ENCODE results near the gene UQCC3. TPM values are rescaled to one million over a fixed set of nuclear protein-coding genes. Genes with fewer than 3 reads are reported as not detected.
"Not testable (repeated sequence)": the region's sequence is repeated elsewhere in the genome, so short reads cannot be mapped to it uniquely, and the experiment has no call there.

The UQCC3 gene
- total RNA-seq, 2 donors from 2014 or later: 0.87 to 4.7 TPM

DNA sequence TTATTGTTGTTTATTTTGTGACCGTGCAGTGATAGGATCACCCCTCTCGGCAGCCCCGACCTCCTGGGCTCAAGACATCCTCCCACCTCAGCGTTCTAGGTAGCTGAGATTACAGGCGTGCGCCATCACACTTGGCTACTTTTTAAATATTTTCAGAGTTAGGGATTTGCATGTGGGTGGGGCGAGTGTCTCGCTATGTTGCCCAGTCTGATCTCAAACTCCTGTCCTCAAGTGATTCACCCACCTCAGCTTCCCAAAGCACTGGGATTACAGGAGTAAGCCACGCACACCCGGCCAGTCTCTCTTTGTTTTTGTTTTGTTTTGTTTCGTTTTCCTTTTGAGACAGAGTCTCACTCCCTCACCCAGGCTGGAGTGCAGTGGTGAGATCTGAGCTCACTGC is 17.2 kb upstream of the UQCC3 start:
- ATAC-seq (no peak), DNase-seq (ENCODE audit: low spot score in 2 of 2) (no peak)
- H3K9me3 Mint-ChIP-seq: no peaks in the 10 kb centered on the region
- H3K36me3 Mint-ChIP-seq: peaks cover 8 to 12% of the 10 kb centered on the region in 2 donors
- H3K27ac Mint-ChIP-seq: peak overlapping the region; percentile 80 to 96

DNA sequence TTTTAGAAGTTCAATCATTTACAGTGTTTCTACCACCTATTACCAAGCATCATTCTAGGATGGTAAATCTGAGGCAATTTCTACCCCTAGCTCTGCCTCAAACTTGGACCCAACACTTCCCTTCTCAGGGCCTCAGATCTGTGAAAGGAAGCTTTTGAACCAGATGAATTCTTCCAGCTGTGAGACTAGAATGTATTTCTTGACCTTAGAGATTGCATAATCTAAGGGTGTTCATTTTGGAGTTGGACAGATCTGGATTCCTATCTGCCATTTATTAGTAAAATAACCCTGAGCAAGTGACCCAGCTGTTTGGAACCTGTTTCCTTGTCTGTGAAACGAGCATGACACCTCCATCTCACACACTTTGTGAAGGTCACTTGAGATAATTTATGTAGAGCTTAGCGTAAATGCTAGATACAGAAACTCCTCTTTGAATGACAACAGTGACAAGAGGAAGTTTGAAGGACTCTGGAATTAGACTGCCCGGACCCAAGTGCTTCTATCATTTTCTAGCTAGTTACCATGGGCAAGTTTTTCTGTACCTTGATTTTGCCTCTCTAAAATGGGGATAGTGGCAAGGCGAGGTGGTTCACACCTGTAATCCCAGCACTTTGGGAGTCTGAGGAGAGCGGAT is 14.6 kb upstream of the UQCC3 start:
- H3K27ac Mint-ChIP-seq: no peak overlapping the region
- H3K9me3 Mint-ChIP-seq: no peaks in the 10 kb centered on the region

DNA sequence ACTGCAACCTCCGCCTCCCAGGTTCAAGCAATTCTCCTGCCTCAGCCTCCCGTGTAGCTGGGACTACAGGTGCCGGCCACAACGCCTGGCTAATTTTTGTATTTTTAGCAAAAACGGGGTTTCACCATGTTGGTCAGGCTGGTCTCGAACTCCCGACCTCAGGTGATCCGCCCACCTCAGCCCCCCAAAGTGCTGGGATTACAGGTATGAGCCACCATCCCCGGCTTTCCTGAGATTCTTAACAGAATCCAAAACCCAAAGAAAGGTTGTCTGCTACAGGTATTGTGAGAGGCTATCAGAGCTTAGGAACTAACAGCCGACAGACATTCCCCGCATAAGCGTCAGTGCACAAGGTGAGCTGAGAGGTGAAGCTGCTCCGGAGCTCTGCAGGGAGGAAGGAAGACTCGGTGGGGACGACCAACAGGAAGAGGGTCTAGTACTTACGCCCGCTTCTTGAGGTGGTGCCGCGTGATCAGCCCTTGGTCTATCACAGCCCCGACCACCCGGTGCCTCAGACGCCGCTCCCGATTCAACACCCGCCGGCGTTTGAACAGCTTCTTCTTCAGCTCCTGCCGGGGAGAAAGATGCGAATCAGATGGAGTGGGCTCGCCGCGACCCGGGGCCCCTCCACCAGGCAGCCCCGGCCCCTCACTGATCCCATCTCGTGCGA is 6.9 kb upstream of the UQCC3 start:
- H3K27ac Mint-ChIP-seq: peak overlapping the region; percentile 96 to 98
- H3K9me3 Mint-ChIP-seq: no peaks in the 10 kb centered on the region
- H3K36me3 Mint-ChIP-seq: peaks cover 39 to 43% of the 10 kb centered on the region in 2 donors
- DNase-seq (ENCODE audit: low spot score in 2 of 2) (peak in 1 of 2 donors; percentile 53), ATAC-seq (peak; percentile 49 to 50)

More for the DNA sequence above, 14.6 kb upstream of the UQCC3 start:
- peaks cover 7 to 8% of the 10 kb centered on the region in 2 donors for H3K36me3 Mint-ChIP-seq
- DNase-seq (ENCODE audit: low spot score in 2 of 2) (no peak), ATAC-seq (no peak)

DNA sequence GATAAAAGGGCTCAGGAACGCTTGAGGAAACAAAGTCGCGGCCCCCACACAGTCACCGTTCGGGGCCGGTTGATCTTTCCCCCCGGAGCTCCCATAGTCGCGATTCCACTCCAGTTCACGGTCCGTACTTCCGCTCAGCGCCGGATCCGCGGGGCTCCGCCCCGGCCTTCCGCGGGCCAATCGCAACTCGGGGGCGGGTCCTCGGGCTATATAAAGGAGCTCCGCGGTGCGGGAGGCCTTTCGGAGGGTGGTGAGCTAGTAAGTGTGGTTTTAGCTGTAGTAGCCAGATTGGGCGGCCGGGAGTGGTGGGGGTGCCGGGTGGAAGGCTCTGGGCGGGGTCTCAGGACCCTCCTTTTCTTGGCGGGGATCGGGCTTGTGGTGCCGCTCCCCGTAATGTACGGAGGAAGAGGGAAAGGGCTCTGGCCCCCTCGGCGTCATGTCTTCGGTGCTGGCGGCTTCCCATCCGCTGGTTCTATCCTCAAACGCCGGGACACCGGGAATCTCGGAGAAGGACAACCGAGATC is 6.3 kb upstream of the UQCC3 start, which contains the start of the genes C11orf98 and CSKMT:
Gene C11orf98, minus strand, starts transcription at position 136 of the 524 bp plus-strand sequence. Its CDS starts 41 bp downstream, at position 95.
Gene CSKMT, plus strand, starts transcription at position 238 of the 524 bp plus-strand sequence. CDS start 568 bp downstream, outside the sequence.
- Mint-ChIP-seq H3K9me3 (no peaks in the 10 kb centered on the region), H3K36me3 (peaks cover 43 to 45% of the 10 kb centered on the region in 2 donors), H3K27ac (peak within 1 kb of the TSS; percentile 96 to 98)
- peak; percentile 91 to 95 for ATAC-seq
- peak; percentile 96 to 98 for DNase-seq (ENCODE audit: low spot score in 2 of 2)

DNA sequence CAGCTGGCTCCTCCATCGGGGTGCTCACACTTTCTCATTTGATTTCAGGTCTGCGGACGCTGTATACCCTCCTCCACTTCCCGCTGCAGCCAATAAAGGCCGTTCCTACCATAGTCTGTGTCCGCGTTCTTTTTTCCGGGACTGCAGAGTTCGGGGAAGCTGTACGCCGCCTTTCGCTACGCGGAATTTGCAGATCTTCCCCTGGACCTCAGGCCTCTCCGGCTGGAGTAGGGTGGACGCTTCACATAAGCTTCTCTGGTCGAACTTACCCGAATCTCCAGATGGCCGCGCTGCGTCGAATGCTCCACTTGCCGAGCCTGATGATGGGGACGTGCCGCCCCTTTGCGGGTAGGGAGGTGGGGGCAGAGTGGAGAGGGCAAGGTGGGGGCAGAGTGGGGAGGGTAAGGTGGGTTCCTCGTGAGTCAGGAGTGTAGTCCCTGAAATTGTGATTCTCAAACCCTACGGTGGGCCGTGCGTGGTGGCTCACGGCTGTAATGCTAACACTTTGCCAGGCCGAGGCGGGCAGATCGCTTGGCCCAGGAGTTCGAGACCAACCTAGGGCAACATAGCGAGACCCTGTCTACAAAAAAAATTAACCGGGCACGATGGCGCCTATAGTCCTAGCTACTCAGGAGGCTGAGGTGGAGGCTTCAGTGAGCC is 5.7 kb upstream of the UQCC3 start:
- H3K9me3 Mint-ChIP-seq: no peaks in the 10 kb centered on the region
- ATAC-seq (peak; percentile 28 to 31), DNase-seq (ENCODE audit: low spot score in 2 of 2) (peak in 1 of 2 donors; percentile 39)
- peaks cover 47 to 49% of the 10 kb centered on the region in 2 donors for H3K36me3 Mint-ChIP-seq
- peak overlapping the region; percentile 96 to 98 for H3K27ac Mint-ChIP-seq

DNA sequence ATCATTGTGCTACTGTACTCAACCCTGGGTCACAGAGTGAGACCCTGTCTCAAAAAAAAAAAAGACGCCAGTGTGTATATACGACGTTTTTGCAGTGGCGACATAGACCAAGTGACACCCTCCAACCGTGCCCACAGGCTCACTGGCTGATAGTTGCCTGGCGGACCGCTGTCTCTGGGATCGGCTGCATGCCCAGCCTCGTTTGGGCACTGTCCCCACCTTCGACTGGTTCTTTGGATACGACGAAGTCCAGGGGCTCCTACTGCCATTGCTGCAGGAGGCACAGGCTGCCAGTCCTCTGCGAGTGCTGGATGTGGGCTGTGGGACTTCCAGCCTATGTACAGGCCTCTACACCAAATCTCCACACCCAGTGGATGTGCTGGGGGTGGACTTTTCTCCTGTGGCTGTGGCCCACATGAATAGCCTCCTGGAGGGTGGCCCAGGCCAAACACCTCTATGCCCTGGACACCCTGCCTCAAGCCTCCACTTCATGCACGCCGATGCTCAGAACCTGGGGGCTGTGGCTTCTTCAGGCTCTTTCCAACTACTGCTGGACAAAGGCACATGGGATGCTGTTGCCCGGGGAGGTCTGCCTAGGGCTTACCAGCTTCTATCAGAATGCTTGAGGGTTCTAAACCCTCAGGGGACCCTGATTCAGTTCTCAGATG is 5.1 kb upstream of the UQCC3 start:
- peaks cover 54 to 56% of the 10 kb centered on the region in 2 donors for H3K36me3 Mint-ChIP-seq
- no peak for DNase-seq (ENCODE audit: low spot score in 2 of 2)

DNA sequence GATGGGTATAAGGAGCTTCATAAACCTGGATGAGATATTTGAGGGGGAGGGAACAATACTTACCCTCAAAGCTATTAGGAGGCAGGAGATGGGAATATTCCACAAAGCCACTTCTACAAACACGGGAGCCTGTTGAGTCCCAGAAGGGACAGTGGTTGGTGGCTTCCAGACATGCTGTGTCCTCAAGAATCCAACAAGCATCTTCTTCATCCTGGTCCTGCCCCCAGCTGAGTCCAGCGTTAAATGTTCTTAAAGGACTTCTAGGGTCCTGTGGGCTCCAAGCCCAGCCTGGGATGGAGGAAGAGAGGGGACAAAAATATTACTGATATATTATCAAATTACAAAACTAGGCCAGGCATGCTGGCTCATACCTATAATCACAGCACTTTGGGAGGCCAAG is 4.0 kb upstream of the UQCC3 start:
- H3K9me3 Mint-ChIP-seq: no peaks in the 10 kb centered on the region
- H3K36me3 Mint-ChIP-seq: peaks cover 62 to 64% of the 10 kb centered on the region in 2 donors
- DNase-seq (ENCODE audit: low spot score in 2 of 2) (no peak), ATAC-seq (no peak)
- peak overlapping the region in 1 of 2 donors; percentile 96 for H3K27ac Mint-ChIP-seq

More for the DNA sequence above, 5.1 kb upstream of the UQCC3 start:
- no peak for ATAC-seq
- H3K27ac Mint-ChIP-seq: peak overlapping the region; percentile 96 to 98
- no peaks in the 10 kb centered on the region for H3K9me3 Mint-ChIP-seq

DNA sequence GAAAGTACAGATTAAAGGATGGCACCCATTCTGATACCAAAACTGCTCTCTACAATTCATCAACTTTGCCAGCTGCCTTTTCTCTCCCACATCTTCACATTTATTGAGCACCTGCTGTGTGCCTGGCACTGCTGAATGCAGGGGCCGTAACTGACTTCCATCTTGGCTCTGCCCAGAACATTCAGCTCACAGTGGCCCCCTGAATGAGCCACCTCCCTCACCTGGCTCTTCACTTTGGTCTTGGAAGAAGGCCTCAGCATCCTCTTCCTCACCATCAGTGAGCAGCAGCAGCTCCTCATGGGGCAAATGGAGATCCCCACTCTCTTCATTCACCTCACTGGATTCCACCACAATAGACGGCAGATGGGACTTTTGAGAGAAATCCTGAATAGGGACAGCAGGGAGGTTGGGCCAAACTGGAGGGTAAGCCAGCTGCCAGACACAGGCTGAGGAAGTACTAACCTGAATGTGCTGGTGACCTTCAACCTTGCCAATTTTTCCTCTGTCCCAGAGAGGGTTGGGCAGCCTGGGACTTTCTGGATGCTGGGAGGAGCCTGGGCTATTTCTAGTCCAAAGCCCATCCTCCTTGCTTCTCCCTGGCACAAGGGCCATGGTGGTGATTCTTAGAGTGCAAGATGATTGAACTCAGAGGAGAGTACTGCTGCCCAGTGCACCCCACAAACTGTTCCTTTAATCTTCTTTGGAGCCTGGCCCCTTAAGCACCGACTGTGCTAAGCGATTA is 1.9 kb upstream of the UQCC3 start:
- Mint-ChIP-seq H3K36me3 (peaks cover 50 to 56% of the 10 kb centered on the region in 2 donors), H3K9me3 (no peaks in the 10 kb centered on the region), H3K27ac (peak overlapping the region; percentile 82 to 97)
- ATAC-seq (no peak), DNase-seq (ENCODE audit: low spot score in 2 of 2) (no peak)

DNA sequence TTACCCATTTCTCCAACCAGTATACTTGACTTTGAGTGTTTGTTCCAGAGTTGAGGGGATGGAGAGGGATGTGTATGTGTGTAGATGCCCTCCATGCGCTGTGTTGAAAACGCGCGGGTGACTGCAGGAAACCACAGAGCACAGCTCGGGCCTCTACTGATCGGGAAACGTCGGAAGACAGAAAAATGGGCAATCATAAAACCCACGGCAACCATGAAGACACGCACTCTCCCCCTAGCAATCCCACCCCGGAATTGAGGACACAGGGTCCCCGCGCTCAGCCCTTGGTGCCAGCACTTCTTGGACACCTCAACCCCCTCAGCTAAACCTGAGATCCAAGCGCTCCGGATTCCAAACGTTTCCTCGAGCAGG is 251 bp upstream of the UQCC3 start:
- H3K36me3 Mint-ChIP-seq: peaks cover 33 to 53% of the 10 kb centered on the region in 2 donors
- ATAC-seq: peak; percentile 17 to 20
- peak overlapping the region; percentile 97 to 98 for H3K27ac Mint-ChIP-seq
- no peaks in the 10 kb centered on the region for H3K9me3 Mint-ChIP-seq
- DNase-seq (ENCODE audit: low spot score in 2 of 2): no peak

DNA sequence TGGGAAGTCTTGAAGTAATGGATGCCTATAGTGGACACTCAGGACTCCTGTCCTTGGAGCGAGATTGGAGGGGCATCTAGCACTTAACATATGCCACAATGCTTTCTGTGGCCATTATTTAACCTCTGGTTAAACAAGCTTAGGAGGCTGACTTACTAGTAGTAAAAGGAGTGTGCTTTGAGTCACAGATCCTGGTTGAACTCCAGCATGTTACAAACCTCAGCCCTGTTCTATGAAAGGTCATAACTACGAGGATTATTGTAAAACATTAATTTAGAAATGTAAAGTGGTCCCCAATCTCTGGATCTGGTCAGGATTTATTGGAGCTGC is 1.7 kb downstream of the UQCC3 start:
- H3K36me3 Mint-ChIP-seq: peaks cover 33 to 45% of the 10 kb centered on the region in 2 donors
- H3K27ac Mint-ChIP-seq: peak overlapping the region; percentile 97 to 98
- DNase-seq (ENCODE audit: low spot score in 2 of 2): no peak

DNA sequence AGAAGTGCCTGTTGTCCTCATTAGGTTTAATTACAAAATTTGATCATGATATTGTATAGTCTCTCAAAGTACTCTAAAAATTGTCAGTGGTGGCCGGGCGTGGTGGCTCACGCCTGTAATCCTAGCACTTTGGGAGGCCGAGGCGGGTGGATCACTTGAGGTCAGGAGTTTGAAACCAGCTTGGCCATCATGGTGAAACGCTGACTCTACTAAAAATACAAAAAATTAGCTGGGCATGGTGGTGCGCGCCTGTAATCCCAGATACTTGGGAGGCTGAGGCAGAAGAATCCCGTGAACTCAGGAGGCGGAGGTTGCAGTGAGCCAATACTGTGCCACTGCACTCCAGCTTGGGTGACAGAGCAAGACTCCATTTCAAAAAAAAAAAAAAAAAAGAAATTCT is 3.9 kb downstream of the UQCC3 start:
- ATAC-seq; H3K27ac Mint-ChIP-seq; H3K9me3 Mint-ChIP-seq; DNase-seq (ENCODE audit: low spot score in 2 of 2): not testable (repeated sequence)
- H3K36me3 Mint-ChIP-seq: peaks cover 35 to 38% of the 10 kb centered on the region in 2 donors

More for the DNA sequence above, 1.7 kb downstream of the UQCC3 start:
- no peak for ATAC-seq
- no peaks in the 10 kb centered on the region for H3K9me3 Mint-ChIP-seq

DNA sequence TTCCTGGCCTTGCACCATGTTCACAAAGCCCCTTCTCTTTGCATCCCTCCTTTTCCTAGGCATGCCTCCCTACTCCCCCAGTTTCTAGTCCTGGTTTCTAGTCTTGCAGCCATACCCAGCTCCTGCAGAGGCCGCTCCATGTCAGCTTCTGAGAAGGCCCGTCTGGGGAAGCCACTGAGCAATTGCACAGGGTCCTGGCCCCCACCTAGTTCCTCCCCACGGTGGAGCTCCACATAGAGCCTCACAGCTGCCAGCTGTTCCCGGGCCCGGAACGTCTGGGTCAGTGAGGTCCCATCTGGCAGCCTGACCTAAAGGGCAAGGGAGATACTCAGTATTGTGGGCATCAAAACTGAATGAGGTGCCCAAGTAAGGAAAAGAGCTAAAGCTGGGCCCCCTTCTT is 5.2 kb downstream of the UQCC3 start:
- DNase-seq (ENCODE audit: low spot score in 2 of 2): no peak
- H3K27ac Mint-ChIP-seq: peak overlapping the region; percentile 77 to 91
- no peak for ATAC-seq
- peaks cover 22 to 26% of the 10 kb centered on the region in 2 donors for H3K36me3 Mint-ChIP-seq
- no peaks in the 10 kb centered on the region for H3K9me3 Mint-ChIP-seq

DNA sequence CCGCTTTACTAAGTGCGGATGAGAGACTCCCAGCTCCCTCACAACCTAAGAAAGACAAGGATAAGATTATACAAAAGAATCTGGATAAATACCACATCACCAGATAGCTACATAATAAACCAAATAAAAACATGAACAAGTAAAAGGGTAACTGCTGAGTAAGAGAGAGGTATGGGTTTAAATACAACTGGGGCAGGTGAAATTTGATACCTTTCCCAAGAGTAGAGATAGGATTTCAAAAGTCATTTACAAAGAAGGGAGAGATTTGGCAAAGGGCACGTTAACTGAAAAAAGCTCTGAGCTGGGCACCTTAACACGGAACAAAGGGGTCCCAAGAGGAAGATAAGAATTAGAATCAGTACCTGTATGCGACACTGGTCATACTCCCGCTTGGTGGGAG is 5.7 kb downstream of the UQCC3 start:
- H3K9me3 Mint-ChIP-seq: no peaks in the 10 kb centered on the region
- ATAC-seq: no peak
- DNase-seq (ENCODE audit: low spot score in 2 of 2): no peak
- peak overlapping the region; percentile 77 to 91 for H3K27ac Mint-ChIP-seq
- H3K36me3 Mint-ChIP-seq: peaks cover 17 to 21% of the 10 kb centered on the region in 2 donors

DNA sequence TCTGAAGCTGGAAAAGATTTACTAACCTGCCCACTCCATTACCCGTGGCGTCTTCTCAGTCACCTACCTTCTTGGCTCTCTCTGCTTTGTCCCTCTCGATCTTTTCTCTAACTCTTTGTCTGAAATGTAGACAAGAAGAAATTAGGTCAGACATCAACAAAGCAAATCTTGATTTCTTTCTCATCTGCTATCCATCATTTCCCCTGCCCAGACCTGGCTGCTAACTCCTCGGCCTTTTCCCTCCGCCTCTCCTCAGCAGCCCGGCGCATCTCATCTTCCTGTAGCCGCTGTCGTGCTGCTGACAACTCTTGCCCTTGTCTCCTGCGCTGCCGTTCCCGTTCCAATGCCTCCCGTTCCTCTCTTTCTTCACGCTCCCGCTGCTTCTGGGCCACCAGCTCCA is 6.2 kb downstream of the UQCC3 start:
- ATAC-seq (no peak), DNase-seq (ENCODE audit: low spot score in 2 of 2) (no peak)
- peak overlapping the region; percentile 91 for H3K27ac Mint-ChIP-seq
- H3K9me3 Mint-ChIP-seq: no peaks in the 10 kb centered on the region
- peaks cover 15 to 19% of the 10 kb centered on the region in 2 donors for H3K36me3 Mint-ChIP-seq

DNA sequence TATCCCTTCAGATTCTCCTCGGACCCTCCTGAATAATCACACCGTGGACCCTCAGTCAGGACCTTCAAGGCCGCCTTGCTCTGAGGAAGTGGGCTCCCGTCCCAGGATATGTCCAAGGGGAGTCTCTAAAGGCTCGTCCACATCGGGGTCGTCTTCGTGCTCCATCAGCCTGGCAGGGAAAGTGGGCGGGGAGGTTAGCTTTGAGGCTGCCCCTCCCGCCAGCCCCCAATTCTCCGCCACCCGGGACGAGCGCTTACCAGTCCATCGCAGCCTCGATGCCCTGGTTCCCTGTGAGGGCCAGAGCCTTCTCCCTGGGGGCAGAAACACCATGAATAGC is 6.9 kb downstream of the UQCC3 start:
- peaks cover 15 to 19% of the 10 kb centered on the region in 2 donors for H3K36me3 Mint-ChIP-seq
- ATAC-seq (no peak), DNase-seq (ENCODE audit: low spot score in 2 of 2) (no peak)
- H3K9me3 Mint-ChIP-seq: no peaks in the 10 kb centered on the region
- H3K27ac Mint-ChIP-seq: peak overlapping the region; percentile 91 to 97
